KOPT-K1 (cell line): ENCODE data around the gene CLIP2.
"Not testable (repeated sequence)": the region's sequence is repeated elsewhere in the genome, so short reads cannot be mapped to it uniquely, and the experiment has no call there.

Experiments used
- H3K27ac ChIP-seq: fragments of 200-600 bp; sonication (generic); 2 replicates; pipeline ENCODE4 v1.5.1; 2016; ENCODE audit warnings: antibody characterized with exemption, mild to moderate bottlenecking, low read depth, low read length; ENCODE audit not compliant: poor library complexity, severe bottlenecking
- H3K36me3 ChIP-seq: fragments of 200-600 bp; sonication (generic); 2 replicates; pipeline ENCODE4 v1.5.1; 2017; ENCODE audit warnings: antibody characterized with exemption, mild to moderate bottlenecking, low read length, moderate library complexity; ENCODE audit not compliant: insufficient read depth
- H3K9me3 ChIP-seq: fragments of 200-600 bp; sonication (generic); 2 replicates; pipeline ENCODE4 v1.5.1; 2017; ENCODE audit warnings: antibody characterized with exemption, low read length, mild to moderate bottlenecking; ENCODE audit not compliant: insufficient read depth, poor library complexity, severe bottlenecking

Gene CLIP2

GRCh38 chr7:74384086-74384485, 94.9 kb downstream of the CLIP2 start:
- not testable (repeated sequence) for H3K36me3 ChIP-seq, H3K9me3 ChIP-seq, H3K27ac ChIP-seq

DNA sequence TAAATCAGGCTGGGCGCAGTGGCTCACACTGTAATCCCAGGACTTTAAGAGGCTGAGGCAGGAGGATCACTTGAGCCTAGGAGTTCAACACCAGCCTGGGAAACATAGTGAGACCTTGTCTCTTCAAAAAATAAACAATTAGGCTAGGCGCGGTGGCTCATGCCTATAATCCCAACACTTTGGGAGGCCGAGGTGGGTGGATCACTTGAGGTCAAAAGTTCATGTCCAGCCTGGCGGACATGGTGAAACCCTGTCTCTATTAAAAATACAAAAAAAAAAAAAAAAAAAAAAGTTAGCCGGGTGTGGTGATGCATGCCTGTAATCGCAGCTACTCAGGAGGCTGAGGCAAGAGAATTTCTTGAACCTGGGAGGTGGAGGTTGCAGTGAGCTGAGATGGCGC, 95.6 kb downstream of the CLIP2 start:
- H3K27ac ChIP-seq, H3K36me3 ChIP-seq, H3K9me3 ChIP-seq: not testable (repeated sequence)

GRCh38 chr7:74387606-74388005, 98.4 kb downstream of the CLIP2 start:
- no peaks in the 10 kb centered on the region for H3K9me3 ChIP-seq
- no peaks in the 10 kb centered on the region for H3K36me3 ChIP-seq
- no peak overlapping the region for H3K27ac ChIP-seq

GRCh38 chr7:74388880-74389415, 99.7 kb downstream of the CLIP2 start:
- no peak overlapping the region for H3K27ac ChIP-seq
- no peaks in the 10 kb centered on the region for H3K36me3 ChIP-seq
- H3K9me3 ChIP-seq, result no peaks in the 10 kb centered on the region

DNA sequence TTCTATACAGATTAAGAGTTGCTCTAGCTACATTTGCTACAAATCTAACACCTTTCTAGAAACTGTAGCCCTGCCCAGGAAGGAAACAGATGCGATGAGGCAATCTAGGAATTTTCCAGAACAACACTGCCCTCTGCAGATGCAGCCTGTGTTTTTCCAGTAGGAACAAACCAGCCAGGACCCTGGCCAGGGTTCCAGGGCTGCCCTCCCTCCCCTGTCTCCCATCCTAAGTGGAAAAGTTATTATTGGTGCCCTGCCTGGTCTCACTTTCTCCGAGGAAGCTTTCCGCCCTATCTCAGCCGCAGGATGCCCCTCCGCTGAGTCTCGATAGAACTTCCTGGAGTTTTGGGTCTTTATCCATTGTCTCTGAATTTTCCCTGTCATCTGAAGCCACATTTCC, 104.5 kb downstream of the CLIP2 start:
- H3K27ac ChIP-seq, H3K36me3 ChIP-seq, H3K9me3 ChIP-seq: not testable (repeated sequence)

- H3K27ac ChIP-seq, H3K36me3 ChIP-seq, H3K9me3 ChIP-seq: not testable (repeated sequence)
Measured at GRCh38 chr7:74394601-74395000, 105.4 kb downstream of the CLIP2 start.

DNA sequence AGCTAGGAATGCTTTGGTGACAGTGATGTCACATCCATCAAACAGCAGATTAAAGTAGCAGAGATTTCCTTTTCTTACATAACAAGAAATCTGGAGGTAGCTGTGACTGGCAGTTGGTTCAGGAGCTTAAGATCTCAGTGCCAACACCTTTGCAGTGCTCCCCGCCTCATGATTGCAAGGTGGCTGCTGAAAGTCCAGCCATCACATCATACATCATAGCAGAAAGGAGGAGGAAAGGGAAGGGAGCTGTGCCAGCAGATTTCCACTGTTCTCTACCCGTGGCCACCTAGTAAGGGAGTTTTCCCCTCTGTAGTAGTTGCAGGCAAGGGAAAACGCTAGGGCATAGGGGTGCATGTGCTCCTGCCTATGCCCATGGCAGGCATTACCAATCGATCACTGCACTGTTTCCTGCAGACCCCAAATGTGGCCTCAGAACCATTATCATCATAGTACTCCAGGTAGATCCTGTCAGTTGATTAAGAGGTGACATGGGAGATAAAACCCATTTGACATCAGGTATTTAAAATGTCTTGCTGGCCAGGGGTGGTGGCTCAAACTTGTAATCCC, 106.6 kb downstream of the CLIP2 start:
- H3K9me3 ChIP-seq, result no peaks in the 10 kb centered on the region
- no peak overlapping the region for H3K27ac ChIP-seq
- no peaks in the 10 kb centered on the region for H3K36me3 ChIP-seq

GRCh38 chr7:74396993-74397392, 107.8 kb downstream of the CLIP2 start:
- H3K27ac ChIP-seq, result no peak overlapping the region
- H3K9me3 ChIP-seq, result no peaks in the 10 kb centered on the region
- H3K36me3 ChIP-seq, result no peaks in the 10 kb centered on the region

- Histone ChIP-seq H3K36me3 (no peaks in the 10 kb centered on the region), H3K9me3 (no peaks in the 10 kb centered on the region), H3K27ac (no peak overlapping the region)
Measured at GRCh38 chr7:74398426-74398825, 109.2 kb downstream of the CLIP2 start.

- no peaks in the 10 kb centered on the region for H3K36me3 ChIP-seq
Measured at GRCh38 chr7:74399006-74399405, 109.8 kb downstream of the CLIP2 start.

DNA sequence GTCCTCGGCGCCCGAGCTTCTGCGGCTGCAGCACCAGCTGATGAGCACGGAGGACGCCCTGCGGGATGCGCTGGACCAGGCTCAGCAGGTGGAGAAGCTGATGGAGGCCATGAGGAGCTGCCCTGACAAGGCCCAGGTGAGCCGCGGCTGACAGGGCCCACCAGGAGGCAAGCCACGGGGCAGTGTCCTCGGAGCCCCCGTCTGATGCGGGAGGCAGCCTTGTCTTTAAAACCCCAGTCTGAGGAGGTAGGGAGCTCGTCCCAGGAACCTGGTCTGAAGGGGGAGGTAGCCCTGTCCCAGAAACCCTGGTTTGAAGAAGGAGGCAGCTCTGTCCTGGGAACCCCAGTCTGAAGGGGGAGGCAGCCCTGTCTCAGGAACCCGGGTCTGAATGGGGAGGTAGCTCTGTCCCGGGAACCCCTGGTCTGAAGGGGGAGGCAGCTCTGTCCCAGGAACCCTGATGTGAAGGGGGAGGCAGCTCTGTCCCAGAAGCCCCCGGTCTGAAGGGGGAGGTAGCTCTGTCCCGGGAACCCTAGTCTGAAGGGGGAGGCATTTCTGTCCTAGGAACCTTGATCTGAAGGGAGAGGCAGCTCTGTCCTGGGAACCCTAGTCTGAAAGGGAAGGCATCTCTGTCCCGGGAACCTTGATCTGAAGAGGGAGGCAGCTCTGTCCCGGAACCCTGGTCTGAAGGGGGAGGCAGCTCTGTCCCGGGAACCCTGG, 111.4 kb downstream of the CLIP2 start:
- H3K36me3 ChIP-seq, result no peaks in the 10 kb centered on the region
- no peak overlapping the region for H3K27ac ChIP-seq
- no peaks in the 10 kb centered on the region for H3K9me3 ChIP-seq

More at GRCh38 chr7:74399006-74399405, 109.8 kb downstream of the CLIP2 start:
- no peaks in the 10 kb centered on the region for H3K9me3 ChIP-seq
- H3K27ac ChIP-seq, result no peak overlapping the region

DNA sequence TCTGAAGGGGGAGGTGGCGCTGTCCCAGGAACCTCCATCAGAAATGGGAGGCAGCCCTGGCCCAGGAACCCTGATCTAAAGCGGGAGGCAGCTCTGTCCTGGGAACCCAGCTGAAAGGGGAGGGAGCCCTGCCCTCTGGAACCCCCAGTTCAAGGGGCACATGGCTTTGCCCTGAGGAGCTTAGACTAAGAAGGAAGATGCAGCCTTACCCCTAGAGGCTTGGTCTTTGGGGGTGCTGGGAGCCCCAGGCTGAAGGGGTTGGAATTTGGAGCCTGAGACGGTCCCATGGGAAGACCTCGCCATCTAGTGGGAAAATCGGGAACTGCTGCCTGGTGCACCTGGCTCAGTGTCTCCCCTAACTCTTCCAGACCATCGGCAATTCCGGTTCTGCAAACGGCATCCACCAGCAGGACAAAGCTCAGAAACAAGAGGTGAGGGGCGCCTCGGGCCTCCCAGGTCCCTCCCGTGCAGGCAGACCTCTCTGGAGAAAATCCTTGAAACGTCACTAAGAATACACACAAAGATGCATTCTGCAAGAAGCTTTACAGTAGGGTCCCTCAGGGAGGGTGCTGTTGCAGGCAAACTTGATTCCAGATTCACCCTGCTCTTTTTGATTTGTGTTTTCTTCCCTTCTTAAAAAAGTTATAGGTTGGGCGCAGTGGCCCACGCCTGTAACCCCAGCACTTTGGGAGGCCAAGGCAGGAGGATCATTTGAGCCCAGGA, 112.1 kb downstream of the CLIP2 start:
- H3K27ac ChIP-seq, result no peak overlapping the region
- no peaks in the 10 kb centered on the region for H3K36me3 ChIP-seq
- H3K9me3 ChIP-seq, result no peaks in the 10 kb centered on the region

GRCh38 chr7:74402668-74403067, 113.5 kb downstream of the CLIP2 start:
- not testable (repeated sequence) for H3K27ac ChIP-seq, H3K9me3 ChIP-seq, H3K36me3 ChIP-seq

- H3K36me3 ChIP-seq, result no peaks in the 10 kb centered on the region
Measured at GRCh38 chr7:74403521-74404387, 114.5 kb downstream of the CLIP2 start.

DNA sequence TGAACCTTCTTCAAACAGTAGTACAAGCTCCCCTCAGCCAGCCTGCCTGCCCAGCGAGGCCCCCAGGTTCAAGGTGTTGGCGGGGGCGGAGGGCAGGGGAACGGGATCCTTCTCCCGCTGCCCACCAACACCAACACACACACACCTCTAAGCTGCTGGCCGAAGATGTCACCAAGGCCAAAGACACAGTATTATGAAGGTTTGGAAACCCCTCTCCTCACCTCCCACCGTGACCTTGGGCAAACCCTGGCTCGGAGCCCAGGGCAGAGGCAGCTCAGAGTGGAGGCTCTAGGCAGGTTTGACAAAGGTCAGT, 115.1 kb downstream of the CLIP2 start:
- Histone ChIP-seq H3K9me3 (no peaks in the 10 kb centered on the region), H3K36me3 (no peaks in the 10 kb centered on the region), H3K27ac (no peak overlapping the region)

More at GRCh38 chr7:74403521-74404387, 114.5 kb downstream of the CLIP2 start:
- Histone ChIP-seq H3K9me3 (no peaks in the 10 kb centered on the region), H3K27ac (no peak overlapping the region)
